Upper lobe of left lung (tissue), 4 donors: ENCODE measurements around the gene CRTC1.

Experiments
- EP300 ChIP-seq, 4 donors: sonication (generic); formaldehyde crosslinking; IDR thresholded peaks; one replicate each; pipeline ENCODE4 v1.5.1; 2017; ENCODE audit warnings: antibody characterized with exemption in 4 of 4, control low read depth in 2 of 4
- POLR2A ChIP-seq, 4 donors: fragments of 450-650 bp; IDR thresholded peaks; one replicate each; pipeline ENCODE4 v1.5.1; 2016 to 2017; ENCODE audit warnings: antibody characterized with exemption in 4 of 4, mild to moderate bottlenecking in 2 of 4
- POLR2AphosphoS5 ChIP-seq, 2 donors: sonication (generic); formaldehyde crosslinking; IDR thresholded peaks; one replicate each; pipeline ENCODE4 v1.5.1; 2017; ENCODE audit warnings: antibody characterized with exemption in 2 of 2
- TF ChIP-seq, protein P1 (sequence below), 6 experiments: fragments of 450-650 bp in 4 of 6; fragments of 200-600 bp in 2 of 6; sonication (generic) in 2 of 6; IDR thresholded peaks; one replicate each; pipeline ENCODE4 v1.5.1; 2016 to 2019; ENCODE audit warnings: antibody characterized with exemption in 6 of 6

DNA sequence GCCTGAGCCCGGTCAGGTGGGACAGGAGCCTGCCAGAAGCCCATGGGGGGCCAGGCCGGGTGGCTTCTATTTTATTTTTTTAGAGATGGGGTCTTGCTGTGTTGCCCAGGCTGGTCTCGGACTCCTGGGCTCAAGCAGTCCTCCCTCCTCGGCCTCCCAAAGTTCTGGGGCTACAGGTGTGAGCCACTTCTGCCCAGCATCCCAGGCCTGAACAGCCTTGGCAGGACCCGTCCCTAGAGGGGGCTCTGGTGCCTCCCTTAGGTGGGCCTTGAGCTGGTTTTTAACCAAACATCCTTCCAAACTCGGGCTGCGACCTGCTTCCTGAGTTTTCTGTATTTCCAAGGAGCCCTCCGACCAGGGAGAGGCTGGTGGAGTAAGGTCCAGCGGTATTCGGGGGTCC, 97.2 kb downstream of the CRTC1 start:
- TF ChIP-seq, protein P1, sequence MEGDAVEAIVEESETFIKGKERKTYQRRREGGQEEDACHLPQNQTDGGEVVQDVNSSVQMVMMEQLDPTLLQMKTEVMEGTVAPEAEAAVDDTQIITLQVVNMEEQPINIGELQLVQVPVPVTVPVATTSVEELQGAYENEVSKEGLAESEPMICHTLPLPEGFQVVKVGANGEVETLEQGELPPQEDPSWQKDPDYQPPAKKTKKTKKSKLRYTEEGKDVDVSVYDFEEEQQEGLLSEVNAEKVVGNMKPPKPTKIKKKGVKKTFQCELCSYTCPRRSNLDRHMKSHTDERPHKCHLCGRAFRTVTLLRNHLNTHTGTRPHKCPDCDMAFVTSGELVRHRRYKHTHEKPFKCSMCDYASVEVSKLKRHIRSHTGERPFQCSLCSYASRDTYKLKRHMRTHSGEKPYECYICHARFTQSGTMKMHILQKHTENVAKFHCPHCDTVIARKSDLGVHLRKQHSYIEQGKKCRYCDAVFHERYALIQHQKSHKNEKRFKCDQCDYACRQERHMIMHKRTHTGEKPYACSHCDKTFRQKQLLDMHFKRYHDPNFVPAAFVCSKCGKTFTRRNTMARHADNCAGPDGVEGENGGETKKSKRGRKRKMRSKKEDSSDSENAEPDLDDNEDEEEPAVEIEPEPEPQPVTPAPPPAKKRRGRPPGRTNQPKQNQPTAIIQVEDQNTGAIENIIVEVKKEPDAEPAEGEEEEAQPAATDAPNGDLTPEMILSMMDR (IDR thresholded peaks at IDR 0.05), result no peak
- TF ChIP-seq POLR2AphosphoS5 (IDR thresholded peaks at IDR 0.05), result no peak
- TF ChIP-seq POLR2A (IDR thresholded peaks at IDR 0.05), result no peak
- TF ChIP-seq EP300 (IDR thresholded peaks at IDR 0.05), result no peak
